Measurements from ENCODE around the gene JAKMIP3.
A peak's percentile ranks its signal among the peaks of the same experiment; 100 is the strongest.

- TF ChIP-seq CHD4 (IDR thresholded peaks at IDR 0.05; ENCODE audit: borderline replicate concordance) = no peak
- no peak for TF ChIP-seq POLR2A (IDR thresholded peaks at IDR 0.05; ENCODE audit: low read length)
- TF ChIP-seq USF2 (IDR thresholded peaks at IDR 0.05) = no peak
- TF ChIP-seq BHLHE40 (IDR thresholded peaks at IDR 0.05; ENCODE audit: low read depth, low read length) = no peak
- peak; percentile 92 for TF ChIP-seq CTCF (IDR thresholded peaks at IDR 0.05)
- no peak for TF ChIP-seq REST (IDR thresholded peaks at IDR 0.05)
These were observed 42.5 kb upstream of the JAKMIP3 start for GRCh38 chr10:132023092-132023811.
